ENCODE results near the gene LRP4. TPM values are rescaled to one million over a fixed set of nuclear protein-coding genes. Genes with fewer than 3 reads are reported as not detected.
A peak's percentile ranks its signal among the peaks of the same experiment; 100 is the strongest.

LRP4 gene
- polyA plus RNA-seq, 1 experiment, result 1.3 TPM

- CTCF ChIA-PET, result interaction anchor here (0.7 to 2.6 kb wide), 8 partner anchors 13 to 273 kb away, joined by 3 to 38 read pairs (median 6); no protein-coding TSS in a partner anchor
- DNase-seq (ENCODE audit: low read depth), result no peak
- TF ChIP-seq CTCF (IDR thresholded peaks at IDR 0.05; ENCODE audit: insufficient read depth, low read depth, low read length), result no peak
- no peak overlapping the region for H3K4me3 ChIP-seq (ENCODE audit: low read depth, low read length)
- POLR2A ChIA-PET, result no interaction called here
- H3K36me3 ChIP-seq (ENCODE audit: control insufficient read depth, insufficient read depth, low read length), result no peaks in the 10 kb centered on the region
- no peaks in the 10 kb centered on the region for H3K27me3 ChIP-seq (ENCODE audit: control insufficient read depth, insufficient read depth, low read length)
Measured at GRCh38 chr11:46890665-46891064, 27.7 kb downstream of the LRP4 start.

GRCh38 chr11:46889689-46890475 is 28.5 kb downstream of the LRP4 start:
- peak; percentile 84 for TF ChIP-seq CTCF (IDR thresholded peaks at IDR 0.05; ENCODE audit: insufficient read depth, low read depth, low read length)
- ChIA-PET CTCF (interaction anchor here (1.1 to 7.2 kb wide), 9 partner anchors 14 to 274 kb away, joined by 4 to 65 read pairs (median 7); no protein-coding TSS in a partner anchor), POLR2A (no interaction called here)
- no peaks in the 10 kb centered on the region for H3K36me3 ChIP-seq (ENCODE audit: control insufficient read depth, insufficient read depth, low read length)
- no peaks in the 10 kb centered on the region for H3K27me3 ChIP-seq (ENCODE audit: control insufficient read depth, insufficient read depth, low read length)
- peak; percentile 9 for DNase-seq (ENCODE audit: low read depth)
- H3K4me3 ChIP-seq (ENCODE audit: low read depth, low read length), result no peak overlapping the region

GRCh38 chr11:46889251-46889650 is 29.1 kb downstream of the LRP4 start:
- no peaks in the 10 kb centered on the region for H3K27me3 ChIP-seq (ENCODE audit: control insufficient read depth, insufficient read depth, low read length)
- no peak for DNase-seq (ENCODE audit: low read depth)
- CTCF ChIA-PET, result interaction anchor here (0.6 to 7.2 kb wide), 4 partner anchors 23 to 274 kb away, joined by 3 to 65 read pairs (median 8); no protein-coding TSS in a partner anchor
- H3K4me3 ChIP-seq (ENCODE audit: low read depth, low read length), result no peak overlapping the region
- no peak for TF ChIP-seq CTCF (IDR thresholded peaks at IDR 0.05; ENCODE audit: insufficient read depth, low read depth, low read length)
- no peaks in the 10 kb centered on the region for H3K36me3 ChIP-seq (ENCODE audit: control insufficient read depth, insufficient read depth, low read length)
- POLR2A ChIA-PET, result no interaction called here

GRCh38 chr11:46888636-46889035 is 29.7 kb downstream of the LRP4 start:
- ChIA-PET CTCF (interaction anchor here (0.6 to 7.2 kb wide), 5 partner anchors 24 to 274 kb away, joined by 3 to 65 read pairs (median 6); no protein-coding TSS in a partner anchor), POLR2A (no interaction called here)
- no peak for DNase-seq (ENCODE audit: low read depth)

More at GRCh38 chr11:46888636-46889035, 29.7 kb downstream of the LRP4 start:
- no peaks in the 10 kb centered on the region for H3K36me3 ChIP-seq (ENCODE audit: control insufficient read depth, insufficient read depth, low read length)
- H3K27me3 ChIP-seq (ENCODE audit: control insufficient read depth, insufficient read depth, low read length), result no peaks in the 10 kb centered on the region
- TF ChIP-seq CTCF (IDR thresholded peaks at IDR 0.05; ENCODE audit: insufficient read depth, low read depth, low read length), result no peak
- no peak overlapping the region for H3K4me3 ChIP-seq (ENCODE audit: low read depth, low read length)
